ENCODE measurements around the gene FKBP5.

Gene FKBP5

DNA sequence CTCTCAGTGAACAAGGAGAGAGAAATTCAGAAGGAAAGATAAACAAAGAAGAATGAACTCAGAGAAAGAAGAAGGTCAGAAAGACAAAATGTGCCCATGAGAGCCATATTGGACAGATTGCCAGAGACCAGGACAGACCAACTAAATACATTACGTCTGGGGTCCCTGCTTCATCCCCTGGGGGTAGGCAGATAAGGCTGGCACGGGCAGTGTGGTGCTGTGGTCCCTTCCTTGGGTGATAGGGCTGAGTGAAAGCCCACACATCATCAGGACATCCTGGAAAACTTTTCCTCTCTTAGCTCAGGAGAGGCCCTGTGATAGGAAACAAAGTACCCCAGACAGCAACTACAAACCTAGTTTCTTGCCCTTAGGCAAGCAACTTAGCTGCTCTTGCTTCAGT, 34.9 kb upstream of the FKBP5 start:
- no peak for DNase-seq (ENCODE audit: low read depth)

DNA sequence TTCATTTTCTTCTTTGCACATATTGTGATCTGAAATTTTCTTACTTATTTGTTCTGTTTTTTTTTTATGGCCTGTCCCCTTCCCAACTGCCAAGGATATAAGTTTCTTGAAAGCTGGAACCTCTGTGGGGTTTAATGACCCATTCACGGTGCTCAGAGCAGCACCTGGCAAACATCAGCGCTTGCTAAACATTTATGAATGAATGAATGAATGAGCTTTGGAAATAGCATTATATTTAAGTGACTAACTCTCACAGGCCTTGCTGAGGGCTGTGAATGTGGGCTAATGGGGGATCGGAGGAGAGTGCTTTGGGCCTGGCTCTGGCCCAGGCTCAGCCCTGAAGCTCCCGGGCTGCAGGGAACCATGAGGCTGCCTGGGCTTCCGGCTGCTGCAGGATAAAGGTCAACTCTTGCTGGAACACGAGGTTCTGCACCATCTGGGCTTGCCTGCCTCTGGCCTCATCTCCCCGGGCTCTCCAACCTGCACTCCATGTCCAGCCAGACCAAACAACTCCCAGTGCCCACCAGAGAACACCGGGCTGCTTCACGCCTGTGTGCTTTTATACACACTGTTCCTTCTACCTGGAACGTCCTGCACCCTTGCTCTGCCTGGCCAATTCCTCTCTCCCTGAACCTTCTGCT, 33.5 kb upstream of the FKBP5 start:
- peak; percentile 28 for DNase-seq (ENCODE audit: low read depth)

DNA sequence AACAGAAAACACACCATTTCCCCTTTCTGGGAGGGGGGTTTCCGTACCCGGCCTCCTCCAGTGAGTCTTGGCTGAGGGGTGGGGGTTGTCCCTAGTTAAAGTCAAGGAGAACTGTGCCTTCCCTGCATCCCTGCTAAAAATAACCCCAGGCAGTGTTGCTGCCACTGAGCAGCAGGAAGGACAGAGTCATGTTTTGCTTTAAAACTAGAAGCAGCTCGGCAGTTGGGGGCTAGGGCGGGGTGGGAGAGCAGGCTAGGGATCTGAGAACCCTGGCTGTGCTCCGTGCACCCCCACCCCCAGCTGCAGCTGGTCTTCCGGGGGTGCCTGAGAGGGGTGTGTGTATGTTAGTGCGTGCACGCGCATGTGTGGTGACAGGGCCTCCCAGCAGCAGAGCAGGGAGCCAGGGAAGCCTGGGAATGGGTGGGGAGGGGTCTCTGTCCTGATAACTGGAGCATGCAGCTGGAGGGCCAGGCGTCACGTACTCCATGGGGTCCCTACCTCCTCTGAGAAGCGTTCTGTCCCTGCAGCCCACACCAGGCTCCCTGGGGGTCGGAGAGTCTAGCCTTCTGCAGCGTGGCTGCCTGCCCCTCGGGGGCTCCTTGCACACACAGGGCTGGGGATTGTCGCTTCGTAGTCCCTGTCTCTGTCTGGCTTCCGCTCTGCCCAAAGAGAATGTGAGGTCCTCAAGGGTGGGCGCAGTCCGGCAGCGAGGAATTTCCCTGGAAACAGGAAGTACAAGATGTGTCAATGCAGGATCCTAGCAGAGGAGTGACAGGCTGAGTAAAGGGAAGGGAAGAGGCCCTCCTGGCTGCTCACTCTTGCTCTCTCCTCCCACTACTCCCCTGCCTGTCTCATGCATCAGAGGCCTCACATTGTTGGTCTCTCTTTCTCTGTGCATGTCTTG, 31.4 kb upstream of the FKBP5 start:
- DNase-seq (ENCODE audit: low read depth): no peak

DNA sequence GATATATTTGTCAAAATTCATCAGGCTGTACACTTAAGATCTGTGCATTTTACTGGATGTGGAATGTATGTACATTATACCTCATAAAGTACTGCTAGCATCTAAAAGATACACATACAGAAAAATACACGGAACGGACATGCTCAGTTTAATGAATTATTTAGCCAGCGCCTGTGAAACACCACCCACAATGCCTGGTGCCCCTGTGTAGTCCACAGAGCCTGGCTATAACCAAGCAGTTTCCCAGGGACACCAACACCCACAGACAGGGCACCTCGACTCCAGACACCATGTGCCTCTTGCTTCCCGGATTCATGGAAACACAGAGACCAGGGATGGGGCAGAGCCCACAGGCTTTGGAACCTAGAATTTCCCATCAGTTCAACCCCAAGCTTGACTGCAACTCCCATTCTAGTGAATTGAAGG, 30.7 kb upstream of the FKBP5 start:
- DNase-seq (ENCODE audit: low read depth): no peak

DNA sequence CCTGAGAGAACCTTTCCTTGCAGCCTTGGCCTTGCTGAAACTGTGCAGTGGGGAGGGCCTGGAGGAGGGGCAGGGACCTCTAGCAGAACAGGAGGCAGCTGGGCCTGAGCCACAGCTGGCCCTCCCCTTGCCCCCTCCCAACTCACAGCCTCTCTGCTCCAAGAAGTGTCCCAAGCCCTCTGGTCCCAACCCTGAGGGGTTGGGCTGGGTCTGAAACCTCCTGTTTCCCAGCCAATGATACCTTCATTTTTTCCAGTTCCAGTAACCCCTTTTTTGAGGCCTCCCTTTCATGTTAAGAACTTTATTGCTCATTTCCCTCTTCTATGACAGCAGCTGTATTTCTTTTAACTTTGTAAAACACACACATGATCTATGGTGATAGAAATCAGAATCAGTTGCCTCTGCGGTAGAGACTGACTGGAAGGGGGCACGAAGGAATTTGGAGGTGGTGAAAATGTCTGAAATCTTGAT, 30.2 kb upstream of the FKBP5 start:
- no peak for DNase-seq (ENCODE audit: low read depth)

DNA sequence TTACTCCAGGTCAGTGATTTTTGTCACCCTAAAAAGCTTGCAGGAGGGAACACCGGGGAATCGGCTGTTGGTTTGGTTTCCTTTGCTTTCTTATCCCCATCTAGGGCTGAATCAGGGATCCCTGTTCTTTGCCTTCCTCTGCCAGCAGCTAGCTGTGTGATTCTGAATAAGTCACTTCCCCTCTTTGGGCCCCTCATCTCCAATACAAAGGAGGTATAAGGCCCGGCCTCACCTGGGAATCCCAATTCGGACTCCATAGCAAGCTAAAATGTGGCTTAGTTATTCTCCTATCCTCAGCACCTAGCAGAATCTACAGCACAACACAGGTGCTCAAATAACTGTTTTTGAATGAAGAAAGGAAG, 29.6 kb upstream of the FKBP5 start:
- no peak for DNase-seq (ENCODE audit: low read depth)

DNA sequence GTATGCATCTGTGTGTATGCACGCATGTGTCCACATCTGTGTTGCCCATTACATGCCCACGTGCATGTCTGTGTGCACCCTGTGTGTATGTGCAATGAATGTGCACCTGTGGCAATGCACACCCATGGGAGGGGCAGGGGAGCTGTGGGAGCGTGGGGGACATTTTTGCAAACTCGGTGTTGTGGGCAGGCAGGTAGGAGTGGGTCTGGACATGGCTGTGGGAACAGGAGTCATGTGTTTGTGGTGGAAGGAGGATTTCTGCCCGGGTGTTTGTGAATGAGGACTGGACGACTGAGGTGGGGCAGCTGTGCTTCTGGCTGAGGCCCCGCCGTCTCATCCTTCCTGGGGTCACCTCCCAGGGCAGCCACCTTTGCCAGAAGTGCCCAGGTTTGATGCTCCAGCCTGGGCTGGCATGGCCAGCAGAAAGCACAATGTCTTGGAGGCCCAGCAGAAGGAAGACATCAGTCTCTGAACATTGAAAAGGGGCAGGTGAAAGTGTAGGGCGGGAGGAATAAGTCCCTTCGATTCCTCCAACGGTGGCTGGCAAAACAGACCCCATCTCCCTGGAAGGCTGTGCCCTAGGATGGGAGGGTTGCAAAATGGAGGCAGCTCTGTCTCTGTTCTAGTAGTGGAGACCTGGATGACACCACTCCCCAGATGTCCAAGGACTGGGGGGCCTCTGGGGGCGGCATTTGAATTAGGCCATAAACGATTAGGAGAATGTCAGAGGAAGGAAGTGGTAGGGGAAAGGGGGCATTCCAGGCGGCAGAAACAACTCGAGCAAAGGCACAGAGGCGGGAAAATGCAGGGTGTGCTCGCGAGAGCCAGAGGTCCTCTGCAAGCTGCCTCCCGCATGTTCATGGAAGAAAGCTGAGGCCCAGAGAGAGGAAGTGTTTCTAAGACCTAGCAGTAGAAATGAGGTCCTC, 29.0 kb upstream of the FKBP5 start:
- DNase-seq (ENCODE audit: low read depth): no peak

DNA sequence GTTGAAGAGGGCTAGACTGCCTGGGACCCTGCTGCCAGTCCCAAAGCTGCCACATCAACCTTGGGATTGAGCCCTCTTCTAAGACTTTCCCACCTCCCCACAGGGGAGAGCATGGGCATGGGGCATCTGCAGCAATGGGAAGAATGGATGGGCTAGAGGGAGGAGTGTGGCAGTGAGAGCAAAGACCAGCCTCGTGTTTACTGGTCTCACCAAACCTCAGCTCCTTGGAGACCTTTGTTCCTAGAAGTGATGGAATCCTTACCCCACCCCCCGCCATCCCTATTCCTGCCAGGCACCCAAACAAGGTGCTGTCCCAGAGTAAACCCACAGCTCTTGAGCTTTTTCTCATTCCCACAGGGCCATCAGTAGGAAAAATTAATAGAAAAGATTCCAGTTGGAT, 28.1 kb upstream of the FKBP5 start:
- DNase-seq (ENCODE audit: low read depth): no peak

DNA sequence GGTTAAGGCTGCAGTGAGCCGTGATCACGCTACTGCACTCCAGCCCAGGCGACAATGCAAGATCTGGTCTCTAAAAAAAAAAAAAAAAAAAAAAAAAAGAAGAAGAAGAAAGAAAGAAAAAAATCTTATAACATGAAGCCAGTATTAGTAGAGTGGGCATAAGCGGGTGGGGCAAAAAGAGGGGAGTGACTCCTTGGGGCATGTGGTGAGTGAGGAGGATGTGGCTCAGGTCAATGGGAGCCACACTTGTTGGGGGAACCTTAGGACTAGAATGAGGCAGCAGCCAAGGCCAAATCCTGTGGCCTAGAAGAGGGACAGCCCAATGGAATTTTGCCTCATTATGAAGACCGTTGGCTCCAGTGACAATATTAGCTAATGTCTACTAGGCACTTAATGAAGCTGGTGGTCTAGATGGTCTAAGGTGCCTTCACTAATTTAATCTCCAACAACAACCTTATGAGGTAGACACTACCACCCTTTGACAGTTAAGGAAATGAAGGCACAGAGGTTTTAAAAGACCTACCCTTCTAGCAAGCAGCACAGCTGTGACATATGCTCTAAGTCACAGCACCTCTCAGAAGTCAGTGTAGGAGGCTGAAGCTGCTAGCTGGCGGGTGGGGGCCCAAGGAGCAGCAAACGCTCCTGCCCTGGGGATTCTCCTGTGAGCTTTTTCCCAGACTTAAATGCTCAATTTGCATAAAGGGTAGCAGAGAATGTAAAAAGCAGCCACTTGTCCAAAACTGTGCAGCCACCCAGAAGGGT, 24.5 kb upstream of the FKBP5 start:
- DNase-seq (ENCODE audit: low read depth): no peak

DNA sequence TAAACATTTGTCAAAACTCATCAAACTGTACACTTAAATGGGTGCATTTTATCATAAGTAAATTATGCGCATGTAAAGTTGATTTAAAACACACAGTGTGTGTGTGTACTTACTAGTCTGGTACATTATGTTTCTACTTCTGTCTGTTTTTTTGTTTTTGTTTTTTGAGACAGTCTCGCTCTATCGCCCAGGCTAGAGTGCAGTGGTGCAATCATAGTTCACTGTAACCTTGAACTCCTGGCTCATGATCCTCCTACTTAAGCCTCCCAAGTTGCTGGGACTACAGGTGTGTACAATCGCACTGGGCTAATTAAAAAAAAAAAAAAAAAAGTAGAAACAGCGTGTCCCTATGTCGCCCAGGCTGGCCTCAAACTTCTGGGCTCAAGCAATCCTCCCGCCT, 23.0 kb upstream of the FKBP5 start:
- no peak for DNase-seq (ENCODE audit: low read depth)

DNA sequence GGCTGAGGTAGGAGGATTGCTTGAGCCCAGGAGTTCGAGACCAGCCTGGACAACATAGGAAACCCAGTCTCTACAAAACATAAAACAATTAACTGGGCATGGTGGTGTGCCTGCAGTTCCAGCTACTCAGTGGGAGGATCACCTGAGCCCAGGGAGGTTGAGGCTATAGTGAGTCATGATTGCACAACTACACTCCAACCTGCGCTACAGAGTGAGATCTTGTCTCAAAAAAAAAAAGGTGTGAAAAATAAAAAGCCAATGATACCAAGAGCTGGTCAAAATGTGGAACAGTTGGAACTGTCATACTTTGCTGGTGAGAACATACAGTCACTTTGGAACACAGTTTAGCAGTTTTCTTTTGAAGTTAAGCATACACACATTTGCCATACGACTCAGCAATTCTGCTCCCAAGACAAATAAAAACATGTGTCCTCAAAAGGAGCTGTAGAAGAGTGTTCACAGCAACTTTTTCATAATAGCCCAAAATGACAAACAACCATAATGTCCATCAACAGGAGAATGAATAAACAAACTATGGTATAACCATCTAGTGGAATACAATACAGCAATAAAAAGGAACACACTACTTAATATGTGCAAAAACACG, 21.6 kb upstream of the FKBP5 start:
- no peak for DNase-seq (ENCODE audit: low read depth)

DNA sequence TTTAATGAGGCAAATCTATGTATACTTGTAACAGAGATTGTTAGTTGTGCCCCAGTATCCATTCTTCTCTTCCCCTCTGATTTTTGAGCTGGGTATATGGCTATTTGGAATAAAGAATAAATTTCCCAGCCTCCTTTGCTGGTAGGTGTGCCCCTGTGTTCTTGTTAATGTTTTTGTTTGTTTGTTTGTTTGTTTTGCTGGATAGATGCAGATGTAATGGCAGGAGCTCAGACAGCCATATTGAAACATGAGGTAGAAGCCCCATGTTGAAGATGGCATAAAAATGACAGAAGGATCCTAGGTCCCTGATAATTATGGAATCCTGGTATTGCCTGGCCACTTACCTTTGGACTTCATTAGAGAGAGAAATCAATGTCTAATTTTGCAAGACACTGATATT, 19.9 kb upstream of the FKBP5 start:
- DNase-seq (ENCODE audit: low read depth): no peak

DNA sequence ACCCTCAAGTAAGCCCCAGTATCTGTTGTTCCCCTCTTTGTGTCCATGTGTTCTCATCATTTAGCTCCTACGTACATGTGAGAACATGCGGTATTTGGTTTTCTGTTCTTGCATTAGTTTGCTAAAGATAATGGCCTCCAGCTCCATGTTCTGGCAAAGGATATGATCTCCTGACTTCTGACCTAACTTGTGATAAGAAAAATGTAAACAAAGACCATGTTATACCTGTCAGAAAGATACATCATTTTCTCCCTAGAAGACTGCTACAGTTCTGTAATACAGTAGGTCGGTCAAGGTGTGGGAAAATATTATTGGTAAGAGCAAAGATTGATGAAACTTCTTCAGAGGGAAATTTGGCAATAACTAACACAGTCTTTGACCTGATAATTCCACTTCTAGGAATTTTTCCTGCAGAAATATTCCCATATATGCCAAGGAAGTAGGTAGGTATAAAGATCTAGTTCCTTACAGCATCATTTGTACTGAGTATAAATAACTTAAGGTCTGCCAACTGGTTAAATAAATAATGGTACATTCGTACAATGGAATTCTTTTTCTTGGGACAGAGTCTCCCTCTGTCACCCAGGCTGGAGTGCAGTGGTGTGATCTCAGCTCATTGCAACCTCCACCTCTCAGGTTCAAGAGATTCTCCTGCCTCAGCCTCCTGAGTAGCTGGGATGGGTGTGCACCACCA, 19.1 kb upstream of the FKBP5 start:
- no peak for DNase-seq (ENCODE audit: low read depth)

DNA sequence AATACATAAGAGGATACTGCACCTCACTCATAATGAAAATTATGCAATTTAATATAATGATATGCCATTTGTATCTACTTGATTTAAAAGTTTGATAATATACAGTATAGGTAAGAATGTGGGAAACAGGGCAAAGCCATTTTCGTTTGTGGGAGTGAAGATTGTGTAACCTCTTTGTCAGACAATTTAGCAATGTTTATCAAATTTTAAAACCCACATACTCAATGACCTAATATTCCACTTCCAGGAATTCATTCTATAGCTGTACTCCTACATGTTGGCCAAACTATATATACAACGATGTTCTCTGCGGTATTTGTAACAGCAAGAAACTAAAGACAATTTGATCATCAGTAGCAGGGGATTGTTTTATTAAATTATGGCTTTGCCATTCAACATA, 17.8 kb upstream of the FKBP5 start:
- no peak for DNase-seq (ENCODE audit: low read depth)

DNA sequence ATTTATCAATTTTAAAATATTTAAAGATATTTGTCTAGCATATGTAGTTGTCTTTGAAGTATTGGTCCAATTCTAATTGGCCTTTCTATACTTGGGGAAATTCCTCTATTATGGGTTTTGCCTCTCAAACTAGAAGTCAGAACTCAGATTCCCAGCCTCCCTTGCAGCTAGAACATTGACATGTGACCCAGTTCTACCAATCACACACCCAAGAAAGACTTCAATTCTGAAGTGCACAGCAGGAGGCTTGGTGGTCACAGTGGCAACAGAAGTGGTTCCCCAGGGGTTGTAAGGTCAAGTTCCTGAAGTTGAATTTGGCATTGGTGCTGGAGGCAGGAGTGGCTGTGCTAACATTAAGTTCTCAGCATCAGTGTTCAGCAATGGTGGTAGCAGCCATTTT, 14.8 kb upstream of the FKBP5 start:
- DNase-seq (ENCODE audit: low read depth): no peak

DNA sequence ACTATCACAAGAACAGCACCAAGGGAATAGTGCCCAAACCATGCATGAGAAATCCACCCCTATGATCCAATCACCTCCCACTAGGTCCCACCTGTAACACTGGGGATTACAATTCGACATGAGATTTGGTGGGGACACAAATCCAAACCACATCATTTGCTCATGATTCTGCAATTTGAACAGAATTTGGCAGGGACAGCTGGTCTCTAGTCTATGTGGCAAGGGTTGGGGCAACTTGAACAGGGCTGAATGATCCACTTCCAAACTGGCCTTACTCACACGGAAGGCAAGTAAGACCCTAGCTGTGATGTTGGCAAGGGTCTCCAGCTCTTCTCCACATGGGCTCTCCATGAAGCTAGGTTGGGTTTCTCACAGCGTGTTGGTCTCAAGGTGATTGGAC, 10.1 kb upstream of the FKBP5 start:
- DNase-seq (ENCODE audit: low read depth): peak; percentile 42

DNA sequence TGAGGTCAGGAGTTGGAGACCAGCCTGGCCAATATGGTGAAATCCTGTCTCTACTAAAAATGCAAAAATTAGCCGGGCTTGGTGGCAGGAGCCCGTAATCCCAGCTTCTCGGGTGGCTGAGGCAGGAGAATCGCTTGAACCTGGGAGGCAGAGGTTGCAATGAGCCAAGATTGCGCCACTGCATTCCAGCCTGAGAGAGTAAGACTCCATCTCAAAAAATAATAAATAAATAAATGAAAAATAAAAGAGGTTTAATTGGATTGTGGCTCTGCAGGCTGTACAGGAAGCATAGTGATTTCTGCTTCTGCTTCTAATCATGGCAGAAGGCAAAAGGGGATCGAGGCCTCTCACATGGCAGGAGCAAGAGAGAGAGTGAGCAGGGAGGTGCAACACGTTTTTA, 9.7 kb upstream of the FKBP5 start:
- DNase-seq (ENCODE audit: low read depth): peak; percentile 49

DNA sequence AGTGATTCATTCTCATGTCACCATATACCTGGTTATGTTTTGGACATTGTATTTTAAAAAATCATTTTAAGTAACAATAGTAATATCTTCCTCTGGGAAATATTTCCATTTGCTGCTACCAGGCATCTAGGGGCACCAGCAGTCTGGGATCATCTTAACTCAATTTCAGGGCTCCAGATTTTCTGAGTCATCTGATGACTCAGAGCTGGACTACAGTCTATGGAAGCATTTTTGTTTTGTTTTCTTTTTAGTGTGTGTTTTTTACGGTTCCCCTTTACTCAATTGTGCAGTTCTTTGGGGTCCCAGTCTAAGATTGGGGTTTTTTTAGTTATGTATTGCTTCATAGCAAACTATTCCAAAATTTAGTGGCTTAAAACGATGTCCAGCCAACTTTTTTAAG, 5.7 kb upstream of the FKBP5 start:
- no peak for DNase-seq (ENCODE audit: low read depth)

DNA sequence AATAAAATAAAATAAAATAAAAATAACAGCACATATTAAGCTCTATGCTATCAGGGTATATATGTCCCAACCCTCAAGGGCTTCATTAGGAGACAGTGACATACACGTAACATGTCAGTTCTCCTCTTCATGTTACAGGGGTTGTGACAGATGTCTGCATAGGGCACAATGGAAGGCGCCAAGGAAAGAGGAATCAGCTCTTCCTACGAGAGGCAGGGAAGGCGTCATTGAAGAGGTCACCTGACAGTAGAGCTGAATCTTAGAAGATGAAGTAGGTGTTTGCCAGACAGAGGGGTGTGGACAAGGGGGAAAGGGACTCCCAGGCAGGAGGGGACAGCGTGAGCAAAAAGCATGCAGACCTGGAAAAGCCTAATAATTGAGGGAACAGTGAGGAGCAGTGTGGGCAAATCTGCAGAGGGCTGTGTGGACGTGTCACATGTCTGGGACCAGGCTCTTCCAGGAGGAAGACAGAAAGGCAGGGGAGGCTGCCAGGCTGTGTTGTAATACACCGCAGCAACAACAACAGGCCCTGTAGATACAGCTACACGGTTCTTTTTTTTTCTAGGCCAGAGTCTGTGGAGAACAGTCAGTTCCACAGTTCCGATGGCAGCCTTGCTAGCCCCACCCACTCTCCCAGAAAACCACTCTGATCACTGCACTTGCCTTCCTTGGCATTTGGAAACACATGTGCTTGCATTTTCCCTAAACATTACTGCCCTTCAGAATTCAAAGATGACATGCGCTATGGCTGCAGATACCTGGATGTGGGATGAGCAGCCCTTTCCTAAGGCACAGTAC, 2.5 kb upstream of the FKBP5 start:
- DNase-seq (ENCODE audit: low read depth): peak; percentile 93

DNA sequence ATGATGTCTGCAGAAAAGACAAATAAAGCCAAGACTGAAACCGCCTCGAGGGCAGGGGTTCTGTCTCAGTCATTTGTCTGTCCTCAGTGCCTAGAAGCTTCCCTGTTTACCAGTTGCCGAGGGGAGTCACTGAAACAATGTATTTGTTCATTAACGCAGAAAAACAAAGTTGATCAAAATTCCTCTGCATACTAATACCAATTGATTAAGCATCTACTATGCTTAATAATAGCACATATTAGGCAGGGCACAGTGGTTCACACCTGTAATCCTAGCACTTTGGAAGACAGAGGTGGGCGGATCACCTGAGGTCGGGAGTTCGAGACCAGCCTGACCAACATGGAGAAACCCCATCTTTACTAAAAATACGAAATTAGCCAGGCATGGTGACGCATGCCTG, 1.8 kb upstream of the FKBP5 start:
- DNase-seq (ENCODE audit: low read depth): no peak

Data from fibroblast of gingiva (primary cell).